Mucosa of rectum (tissue), 2 donors: ENCODE data around the gene AP4E1.
A peak's percentile ranks its signal among the peaks of the same experiment; 100 is the strongest.
"Not testable (repeated sequence)": the region's sequence is repeated elsewhere in the genome, so short reads cannot be mapped to it uniquely, and the experiment has no call there.

ENCODE experiments used
- H3K27ac ChIP-seq, 2 donors: one replicate each; pipeline ENCODE4 v1.7.0; 2013; ENCODE audit warnings: inconsistent platforms in 2 of 2, low read depth in 2 of 2, low read length in 2 of 2
- H3K27me3 ChIP-seq, 2 donors: one replicate each; pipeline ENCODE4 v1.7.0; 2013; ENCODE audit warnings: low read length in 2 of 2; ENCODE audit not compliant: control insufficient read depth in 2 of 2, insufficient read depth in 2 of 2
- H3K36me3 ChIP-seq, 2 donors: one replicate each; pipeline ENCODE4 v1.7.0; 2013; ENCODE audit warnings: low read length in 2 of 2; ENCODE audit not compliant: control insufficient read depth in 2 of 2, insufficient read depth in 2 of 2
- H3K4me1 ChIP-seq, 2 donors: one replicate each; pipeline ENCODE4 v1.7.0; 2013; ENCODE audit warnings: low read length in 2 of 2, mild to moderate bottlenecking in 1 of 2; ENCODE audit not compliant: control insufficient read depth in 2 of 2, insufficient read depth in 2 of 2
- H3K4me3 ChIP-seq, 2 donors: one replicate each; pipeline ENCODE4 v1.7.0; 2013; ENCODE audit warnings: low read length in 2 of 2
- H3K9ac ChIP-seq, 2 donors: one replicate each; pipeline ENCODE4 v1.7.0; 2013; ENCODE audit warnings: low read length in 2 of 2, low read depth in 1 of 2, mild to moderate bottlenecking in 1 of 2
- H3K9me3 ChIP-seq, 2 donors: one replicate each; pipeline ENCODE4 v1.7.0; 2013; ENCODE audit warnings: low read length in 2 of 2; ENCODE audit not compliant: control insufficient read depth in 2 of 2
- donor health status: healthy.
- donor health status: Normal muscosa, but diverticular disease.

The AP4E1 gene

DNA sequence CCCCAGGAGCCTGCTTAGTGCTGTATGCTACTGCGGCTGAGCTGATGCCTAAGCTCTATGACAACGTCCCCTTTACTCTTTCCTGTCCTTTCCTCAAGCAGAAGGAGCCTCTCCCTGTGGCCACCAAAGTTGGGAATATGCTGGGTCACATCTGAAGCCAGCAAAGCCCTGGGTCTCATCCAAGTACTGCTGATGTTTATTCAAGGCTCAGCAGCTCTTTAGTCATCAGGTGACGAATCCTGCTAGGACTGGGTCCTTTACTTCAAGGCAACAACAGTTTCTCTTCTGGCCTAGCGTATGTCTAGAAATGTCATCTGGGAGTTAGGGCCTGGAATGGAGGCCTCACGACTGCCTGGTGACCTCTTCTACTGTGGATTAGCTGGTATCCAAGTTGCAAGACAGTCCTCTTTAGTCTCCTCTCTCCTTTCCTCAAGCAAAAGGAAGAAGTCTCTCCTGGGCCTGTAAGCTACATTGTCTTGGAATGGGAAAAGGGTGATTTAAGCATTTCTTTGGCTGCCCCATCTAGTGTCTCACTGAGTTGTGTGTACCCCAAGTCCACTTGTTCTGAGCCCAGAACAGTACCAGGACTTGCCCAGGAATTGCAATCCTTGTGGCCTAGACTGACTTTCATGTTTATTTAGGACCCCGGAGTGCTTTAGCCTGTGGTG lies 122.3 kb downstream of the AP4E1 start:
- no peak overlapping the region for H3K9ac ChIP-seq
- H3K4me1 ChIP-seq: no peaks in the 10 kb centered on the region
- no peak overlapping the region for H3K4me3 ChIP-seq
- H3K27ac ChIP-seq: peak overlapping the region in 1 of 2 donors; percentile 39
- no peaks in the 10 kb centered on the region for H3K27me3 ChIP-seq
- H3K36me3 ChIP-seq: no peaks in the 10 kb centered on the region
- H3K9me3 ChIP-seq: peaks cover 0 to 6% of the 10 kb centered on the region in 2 donors

DNA sequence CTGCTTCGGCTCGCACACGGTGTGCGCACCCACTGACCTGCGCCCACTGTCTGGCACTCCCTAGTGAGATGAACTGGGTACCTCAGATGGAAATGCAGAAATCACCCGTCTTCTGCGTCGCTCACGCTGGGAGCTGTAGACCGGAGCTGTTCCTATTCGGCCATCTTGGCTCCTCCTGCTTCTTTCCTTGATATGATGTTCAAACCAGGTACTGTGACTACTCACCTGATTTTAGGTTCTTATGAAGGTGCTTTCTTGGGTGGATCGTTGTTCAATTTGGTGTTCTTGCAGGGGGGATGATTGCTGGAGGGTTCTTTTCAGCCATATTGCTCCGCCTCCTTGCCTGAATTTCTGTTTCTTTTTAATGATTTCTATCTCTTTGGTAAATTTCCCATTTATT lies 129.0 kb downstream of the AP4E1 start:
- not testable (repeated sequence) for H3K9ac ChIP-seq, H3K27me3 ChIP-seq, H3K4me1 ChIP-seq, H3K9me3 ChIP-seq, H3K36me3 ChIP-seq, H3K27ac ChIP-seq
- H3K4me3 ChIP-seq: peak overlapping the region; percentile 33 to 74

DNA sequence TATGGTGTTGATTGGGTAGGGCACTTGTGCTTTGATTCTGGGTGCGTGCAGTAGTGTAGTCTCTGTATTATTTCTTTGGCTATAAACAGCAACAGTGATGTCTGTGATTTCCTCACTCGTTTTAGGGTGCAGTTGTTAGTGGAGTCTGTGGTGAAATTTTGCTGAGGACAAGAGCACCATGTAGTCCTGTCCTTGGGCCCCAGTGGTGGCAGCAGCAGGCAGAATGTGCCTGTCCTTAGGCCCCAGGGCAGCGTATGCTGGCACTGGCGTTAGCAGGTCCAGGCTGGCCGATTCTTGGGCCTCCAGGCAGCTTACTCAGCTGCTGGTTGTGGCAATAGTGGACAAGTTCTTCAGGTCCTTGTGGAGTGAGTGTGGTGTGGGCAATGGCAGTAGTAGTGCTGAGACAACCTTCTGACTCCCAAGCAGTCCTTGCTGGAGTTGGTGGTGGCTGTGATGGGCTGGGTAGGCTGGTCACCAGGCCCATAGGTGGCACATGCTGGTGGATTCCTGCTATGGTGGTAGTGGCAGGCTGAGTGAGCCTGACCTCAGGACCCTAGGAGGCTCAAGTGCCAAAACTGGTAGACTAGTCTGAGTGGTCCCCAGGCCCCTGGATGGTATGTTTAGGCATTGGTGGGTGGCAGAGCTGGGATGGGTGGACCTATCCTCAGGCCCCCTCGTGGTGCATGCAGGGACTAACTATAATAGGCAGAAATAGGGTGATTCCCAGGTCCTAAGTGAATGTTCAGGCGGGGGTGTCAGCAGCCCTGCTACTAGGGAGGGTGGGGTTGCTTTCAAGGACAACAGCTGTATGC lies 129.9 kb downstream of the AP4E1 start:
- H3K4me3 ChIP-seq: no peak overlapping the region
- no peaks in the 10 kb centered on the region for H3K4me1 ChIP-seq
- H3K9me3 ChIP-seq: no peaks in the 10 kb centered on the region
- no peak overlapping the region for H3K27ac ChIP-seq
- H3K9ac ChIP-seq: no peak overlapping the region
- no peaks in the 10 kb centered on the region for H3K36me3 ChIP-seq
- no peaks in the 10 kb centered on the region for H3K27me3 ChIP-seq

DNA sequence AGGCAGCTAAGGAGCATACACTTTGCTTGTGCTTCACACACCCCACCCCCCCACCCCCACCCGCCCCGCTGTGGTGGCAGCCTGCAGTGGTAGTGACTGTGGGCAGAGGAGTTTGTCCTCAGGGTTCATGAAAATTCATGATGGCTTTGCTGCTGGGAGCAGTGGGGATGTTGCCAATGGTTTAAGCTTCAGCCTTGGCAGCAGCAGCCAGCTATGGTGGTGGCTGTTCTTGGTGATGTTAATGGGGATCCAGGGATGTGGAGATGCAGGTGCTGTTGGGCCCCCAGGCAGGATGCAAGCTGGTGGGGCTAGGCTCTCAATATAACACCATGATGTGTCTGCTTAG lies 130.5 kb downstream of the AP4E1 start:
- H3K9ac ChIP-seq: no peak overlapping the region
- no peaks in the 10 kb centered on the region for H3K9me3 ChIP-seq
- H3K36me3 ChIP-seq: no peaks in the 10 kb centered on the region
- no peaks in the 10 kb centered on the region for H3K27me3 ChIP-seq
- H3K27ac ChIP-seq: no peak overlapping the region
- H3K4me1 ChIP-seq: no peaks in the 10 kb centered on the region
- H3K4me3 ChIP-seq: no peak overlapping the region

DNA sequence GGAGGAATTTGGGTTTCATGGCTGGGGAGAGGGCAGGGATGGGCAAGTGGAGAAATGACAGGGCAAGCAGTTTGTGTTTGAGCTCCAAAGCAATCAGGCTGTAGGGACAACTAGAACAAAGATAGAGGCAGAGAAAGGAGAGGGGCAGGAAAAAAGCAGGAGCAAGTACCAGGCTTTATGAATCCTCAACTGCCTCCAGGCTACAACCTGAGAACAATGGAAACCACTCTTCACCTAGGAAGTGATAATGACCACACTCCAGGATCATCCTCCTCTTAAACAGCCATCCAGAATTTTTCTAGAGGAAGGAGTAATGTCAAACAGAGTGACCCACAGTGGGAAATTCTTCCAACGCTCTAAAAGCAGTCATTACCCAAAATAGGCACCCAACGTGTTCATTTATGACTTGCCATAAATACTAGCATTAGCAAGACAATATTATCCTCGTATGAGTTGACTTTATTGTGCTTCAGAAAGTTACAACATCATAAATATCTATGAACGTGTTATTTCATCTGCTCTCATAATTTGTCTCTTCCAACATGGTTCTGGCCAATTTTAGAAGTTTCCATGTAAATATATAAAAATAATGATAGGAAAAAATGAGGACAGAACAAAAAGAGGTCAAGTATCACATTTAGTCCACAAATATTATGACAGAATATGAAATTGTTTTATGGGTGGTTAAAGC lies 135.7 kb downstream of the AP4E1 start:
- Histone ChIP-seq H3K9me3 (no peaks in the 10 kb centered on the region), H3K27me3 (no peaks in the 10 kb centered on the region), H3K9ac (no peak overlapping the region), H3K4me3 (no peak overlapping the region), H3K27ac (no peak overlapping the region), H3K4me1 (peaks cover 9% of the 10 kb centered on the region in 2 donors), H3K36me3 (no peaks in the 10 kb centered on the region)

DNA sequence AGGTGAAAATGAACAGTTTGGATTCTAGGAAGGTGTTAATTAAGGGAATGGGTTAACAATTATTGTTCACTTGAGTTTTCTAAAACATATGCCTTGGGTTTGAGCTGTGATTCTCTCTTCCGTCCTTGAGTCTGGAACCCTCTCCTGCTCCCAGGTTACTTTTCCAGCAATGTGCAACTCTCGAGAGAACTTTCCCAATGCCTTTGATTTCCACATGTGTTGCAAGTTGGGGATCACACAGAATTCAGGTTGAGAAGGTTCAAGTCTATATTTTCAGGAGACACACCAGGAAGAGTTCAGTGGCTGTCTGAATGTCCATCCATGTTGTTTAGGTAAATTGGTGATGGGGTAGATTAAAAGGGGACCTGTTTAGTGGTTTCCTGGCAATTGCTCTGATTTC lies 137.5 kb downstream of the AP4E1 start:
- Histone ChIP-seq H3K27ac (no peak overlapping the region), H3K4me1 (peaks cover 9% of the 10 kb centered on the region in 2 donors), H3K27me3 (no peaks in the 10 kb centered on the region), H3K9ac (no peak overlapping the region), H3K9me3 (no peaks in the 10 kb centered on the region), H3K36me3 (no peaks in the 10 kb centered on the region), H3K4me3 (no peak overlapping the region)

DNA sequence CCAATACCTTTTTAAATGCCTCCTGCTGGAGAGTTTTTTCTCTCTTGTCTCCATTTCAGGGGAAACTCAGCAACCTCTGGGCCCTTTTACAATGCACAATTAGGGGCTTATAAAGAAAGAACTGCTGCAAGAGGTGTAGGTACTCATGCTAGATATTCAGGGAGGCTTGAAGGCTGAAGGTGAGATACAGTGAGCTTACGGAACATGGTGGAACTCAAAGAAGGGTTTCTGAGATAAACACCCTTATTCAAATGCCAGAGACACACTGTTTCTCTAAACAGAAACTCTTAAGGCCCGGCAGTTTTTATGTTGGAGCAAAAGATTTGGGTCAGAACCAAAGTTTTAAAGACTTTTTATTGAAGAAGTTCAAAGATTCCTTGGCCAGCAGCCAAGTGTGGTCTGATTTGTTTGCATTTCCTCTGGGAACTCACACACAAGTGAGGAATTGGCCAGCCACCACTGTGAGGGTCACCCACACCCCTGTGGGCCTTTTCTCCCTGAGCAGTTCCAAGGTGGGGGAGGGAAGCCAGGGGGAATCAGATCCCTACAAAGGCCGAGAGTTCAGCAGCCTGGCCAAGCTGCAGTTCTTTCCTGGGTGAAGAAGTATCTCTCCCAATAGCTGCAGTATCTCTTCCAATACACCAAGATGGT lies 138.4 kb downstream of the AP4E1 start:
- Histone ChIP-seq H3K27ac (peak overlapping the region in 1 of 2 donors; percentile 17), H3K9me3 (no peaks in the 10 kb centered on the region), H3K9ac (no peak overlapping the region), H3K27me3 (no peaks in the 10 kb centered on the region), H3K36me3 (no peaks in the 10 kb centered on the region), H3K4me3 (no peak overlapping the region), H3K4me1 (peaks cover 9% of the 10 kb centered on the region in 2 donors)

DNA sequence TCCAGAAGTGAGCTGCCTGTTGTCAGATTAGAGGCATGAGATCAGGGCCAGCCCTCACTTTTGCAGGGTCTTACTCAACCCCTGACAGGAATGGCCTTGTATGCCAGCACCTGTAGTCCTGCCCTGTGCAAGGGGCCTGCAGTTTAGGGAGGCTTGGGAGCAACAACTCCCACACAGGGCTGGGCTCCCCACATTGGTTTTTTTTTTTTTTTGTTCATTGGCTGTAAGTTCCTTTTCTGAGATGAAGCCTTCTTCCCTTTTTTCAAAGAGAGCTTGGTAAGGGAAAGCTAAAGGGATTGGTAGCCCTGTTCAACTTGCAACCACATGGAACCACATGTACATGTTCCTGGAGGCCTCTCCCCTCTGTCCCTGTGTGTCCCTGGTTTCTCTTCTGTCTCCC lies 139.8 kb downstream of the AP4E1 start:
- Histone ChIP-seq H3K4me1 (peaks cover 9 to 12% of the 10 kb centered on the region in 2 donors), H3K4me3 (no peak overlapping the region), H3K27ac (no peak overlapping the region), H3K36me3 (no peaks in the 10 kb centered on the region), H3K9ac (no peak overlapping the region), H3K9me3 (no peaks in the 10 kb centered on the region), H3K27me3 (no peaks in the 10 kb centered on the region)

DNA sequence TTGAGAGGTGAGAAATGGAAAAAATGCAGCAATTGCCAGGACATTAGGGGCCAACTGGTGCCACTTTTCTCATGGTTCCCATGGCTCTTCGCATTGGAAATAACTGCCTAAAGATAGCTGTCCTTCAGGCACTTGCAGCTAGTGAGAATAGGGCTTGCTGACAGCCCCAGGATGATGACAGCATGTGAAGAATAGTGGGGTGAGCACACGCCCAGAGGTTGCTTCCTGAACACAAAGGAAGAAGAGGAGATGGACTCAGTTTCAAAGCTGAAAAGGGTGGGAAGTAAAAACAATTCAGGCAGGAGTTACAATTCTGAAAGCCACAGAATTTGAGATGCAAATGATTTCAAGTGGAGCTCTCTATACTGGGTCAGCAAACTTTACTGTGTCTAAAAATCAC lies 140.6 kb downstream of the AP4E1 start:
- no peaks in the 10 kb centered on the region for H3K27me3 ChIP-seq
- H3K9me3 ChIP-seq: no peaks in the 10 kb centered on the region
- no peaks in the 10 kb centered on the region for H3K36me3 ChIP-seq
- H3K4me3 ChIP-seq: no peak overlapping the region
- H3K9ac ChIP-seq: no peak overlapping the region
- H3K27ac ChIP-seq: no peak overlapping the region
- peaks cover 9 to 12% of the 10 kb centered on the region in 2 donors for H3K4me1 ChIP-seq

DNA sequence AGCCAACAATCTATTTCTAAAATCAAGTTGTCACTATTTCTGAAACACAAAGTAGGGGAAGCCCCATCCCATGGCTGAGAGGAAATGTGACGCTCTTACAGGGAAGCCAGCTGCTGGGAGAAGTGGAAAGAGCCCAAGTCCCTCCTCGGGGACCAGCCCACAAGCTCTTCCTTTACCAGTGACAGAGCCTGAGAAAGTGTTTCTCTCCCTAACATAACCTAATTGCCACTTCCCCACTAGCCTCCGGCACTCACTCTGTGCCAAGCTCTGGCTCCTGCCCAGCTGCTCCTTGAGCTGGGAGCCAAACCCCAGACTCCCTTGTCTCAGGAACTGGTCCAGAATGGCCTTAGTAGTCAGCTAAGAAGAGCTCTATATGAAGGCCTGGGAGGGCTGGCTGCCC lies 143.3 kb downstream of the AP4E1 start:
- Histone ChIP-seq H3K36me3 (no peaks in the 10 kb centered on the region), H3K9me3 (no peaks in the 10 kb centered on the region), H3K4me1 (peaks cover 9 to 12% of the 10 kb centered on the region in 2 donors), H3K9ac (no peak overlapping the region), H3K4me3 (no peak overlapping the region), H3K27ac (no peak overlapping the region), H3K27me3 (no peaks in the 10 kb centered on the region)
